Adrenal gland (tissue), 5 donors: Measurements from ENCODE around the gene PTGFRN.

Experiments used
- CTCF ChIP-seq, 6 experiments: fragments of 450-650 bp in 4 of 6; fragments of 200-600 bp in 2 of 6; sonication (generic) in 1 of 6; IDR thresholded peaks; 1 replicate in 5 of 6; 2 replicates in 1 of 6; pipeline versions ENCODE4 v1.5.1 to v1.8.0; 2016 to 2021; ENCODE audit warnings: antibody characterized with exemption in 6 of 6, mild to moderate bottlenecking in 2 of 6, moderate library complexity in 1 of 6
- POLR2A ChIP-seq, 2 donors: fragments of 450-650 bp; IDR thresholded peaks; one replicate each; pipeline ENCODE4 v1.6.1; 2017; ENCODE audit warnings: antibody characterized with exemption in 2 of 2, mild to moderate bottlenecking in 2 of 2, moderate library complexity in 1 of 2
- donor health status: DM: no; HTN: no; CAD: no.

GRCh38 chr1:117025568-117025967 lies 115.9 kb downstream of the PTGFRN start:
- TF ChIP-seq CTCF (IDR thresholded peaks at IDR 0.05) (no peak), POLR2A (IDR thresholded peaks at IDR 0.05) (no peak)
